HepG2 (cell line): Measurements from ENCODE around the gene CEL.

Experiments
- CREB1 ChIP-seq, 2 experiments: fragments of 450-650 bp in 1 of 2; IDR thresholded peaks; 2 replicates each; pipeline ENCODE4 v1.6.1; 2016 to 2017; ENCODE audit warnings: control low read depth in 1 of 2, mild to moderate bottlenecking in 1 of 2, missing compliant biosample characterization in 1 of 2, missing genetic modification characterization in 1 of 2
- CTCF ChIP-seq: sonication (generic); formaldehyde crosslinking; IDR thresholded peaks from 2 replicates; pipeline ENCODE4 v1.5.0; 2020; ENCODE audit warnings: mild to moderate bottlenecking, missing genetic modification reagents, moderate library complexity
- EP300 ChIP-seq, 3 experiments: sonication (generic) in 1 of 3; formaldehyde crosslinking in 1 of 3; IDR thresholded peaks; 2 replicates each; pipeline versions ENCODE4 v1.5.1 to v1.6.1; 2011 to 2020; ENCODE audit warnings: low read depth in 2 of 3, low read length in 2 of 3, borderline replicate concordance in 1 of 3, improper control_type of control experiment in 1 of 3, mild to moderate bottlenecking in 1 of 3, missing genetic modification reagents in 1 of 3, moderate library complexity in 1 of 3
- FUBP1 ChIP-seq: sonication (generic); formaldehyde crosslinking; IDR thresholded peaks from 2 replicates; pipeline ENCODE4 v1.5.1; 2020; ENCODE audit warnings: missing genetic modification reagents, mild to moderate bottlenecking, borderline replicate concordance
- KLF9 ChIP-seq: IDR thresholded peaks from 2 replicates; pipeline ENCODE4 v1.6.1; 2016; ENCODE audit warnings: low read depth
- PBX2 ChIP-seq: IDR thresholded peaks from 2 replicates; pipeline ENCODE4 v1.6.1; 2016; ENCODE audit warnings: control low read depth
- POLR2A ChIP-seq, 2 experiments: IDR thresholded peaks; 2 replicates each; pipeline ENCODE4 v1.6.1; 2011; ENCODE audit warnings: low read depth in 2 of 2, low read length in 2 of 2, mild to moderate bottlenecking in 1 of 2, moderate library complexity in 1 of 2; ENCODE audit not compliant: insufficient read depth in 1 of 2
- POLR2AphosphoS5 ChIP-seq: IDR thresholded peaks from 2 replicates; pipeline ENCODE4 v1.6.1; 2012; ENCODE audit warnings: low read depth, low read length
- TCF12 ChIP-seq, 2 experiments: fragments of 450-650 bp in 1 of 2; sonication (generic) in 1 of 2; formaldehyde crosslinking in 1 of 2; IDR thresholded peaks; 2 replicates each; pipeline versions ENCODE4 v1.6.1 to v1.8.0; 2017 to 2022; ENCODE audit warnings: antibody characterized with exemption in 1 of 2, mild to moderate bottlenecking in 1 of 2, missing genetic modification reagents in 1 of 2, moderate library complexity in 1 of 2
- TCF7L2 ChIP-seq: IDR thresholded peaks from 2 replicates; pipeline ENCODE4 v1.6.1; 2011; ENCODE audit warnings: mild to moderate bottlenecking, low read depth, low read length, moderate library complexity
- ZFX ChIP-seq: sonication (generic); formaldehyde crosslinking; IDR thresholded peaks from 2 replicates; pipeline ENCODE4 v1.4.0; 2020; ENCODE audit warnings: mild to moderate bottlenecking, low read depth, missing genetic modification reagents, moderate library complexity
- ZNF101 ChIP-seq: sonication (generic); formaldehyde crosslinking; IDR thresholded peaks from 2 replicates; pipeline ENCODE4 v1.4.0; 2020; ENCODE audit warnings: mild to moderate bottlenecking, low read depth, missing genetic modification reagents, borderline replicate concordance
- ZNF879 ChIP-seq: sonication (generic); formaldehyde crosslinking; IDR thresholded peaks from 2 replicates; pipeline ENCODE4 v1.8.1; 2023; ENCODE audit warnings: missing genetic modification reagents
- TF ChIP-seq, protein P1 (sequence below), 2 experiments: IDR thresholded peaks; 2 replicates each; pipeline ENCODE4 v1.6.1; 2011 to 2012; ENCODE audit warnings: low read length in 2 of 2, borderline replicate concordance in 1 of 2, low read depth in 1 of 2, mild to moderate bottlenecking in 1 of 2, moderate library complexity in 1 of 2

DNA sequence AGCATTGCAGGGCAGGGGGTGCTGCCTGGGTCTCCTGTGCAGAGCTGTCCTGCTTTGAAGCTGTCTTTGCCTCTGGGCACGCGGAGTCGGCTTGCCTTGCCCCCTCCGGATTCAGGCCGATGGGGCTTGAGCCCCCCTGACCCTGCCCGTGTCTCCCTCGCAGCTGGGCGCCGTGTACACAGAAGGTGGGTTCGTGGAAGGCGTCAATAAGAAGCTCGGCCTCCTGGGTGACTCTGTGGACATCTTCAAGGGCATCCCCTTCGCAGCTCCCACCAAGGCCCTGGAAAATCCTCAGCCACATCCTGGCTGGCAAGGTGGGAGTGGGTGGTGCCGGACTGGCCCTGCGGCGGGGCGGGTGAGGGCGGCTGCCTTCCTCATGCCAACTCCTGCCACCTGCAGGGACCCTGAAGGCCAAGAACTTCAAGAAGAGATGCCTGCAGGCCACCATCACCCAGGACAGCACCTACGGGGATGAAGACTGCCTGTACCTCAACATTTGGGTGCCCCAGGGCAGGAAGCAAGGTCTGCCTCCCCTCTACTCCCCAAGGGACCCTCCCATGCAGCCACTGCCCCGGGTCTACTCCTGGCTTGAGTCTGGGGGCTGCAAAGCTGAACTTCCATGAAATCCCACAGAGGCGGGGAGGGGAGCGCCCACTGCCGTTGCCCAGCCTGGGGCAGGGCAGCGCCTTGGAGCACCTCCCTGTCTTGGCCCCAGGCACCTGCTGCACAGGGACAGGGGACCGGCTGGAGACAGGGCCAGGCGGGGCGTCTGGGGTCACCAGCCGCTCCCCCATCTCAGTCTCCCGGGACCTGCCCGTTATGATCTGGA lies 2.7 kb downstream of the CEL start:
- TF ChIP-seq KLF9 = no peak
- no peak for TF ChIP-seq TCF7L2
- TF ChIP-seq POLR2AphosphoS5 = no peak
- TF ChIP-seq CREB1 (IDR thresholded peaks at IDR 0.05) = no peak
- TF ChIP-seq CREB1 (CRISPR knock-in tag; IDR thresholded peaks at IDR 0.05) = no peak
- TF ChIP-seq CTCF (CRISPR knock-in tag) = no peak
- no peak for TF ChIP-seq ZFX (CRISPR knock-in tag)
- TF ChIP-seq, protein P1, sequence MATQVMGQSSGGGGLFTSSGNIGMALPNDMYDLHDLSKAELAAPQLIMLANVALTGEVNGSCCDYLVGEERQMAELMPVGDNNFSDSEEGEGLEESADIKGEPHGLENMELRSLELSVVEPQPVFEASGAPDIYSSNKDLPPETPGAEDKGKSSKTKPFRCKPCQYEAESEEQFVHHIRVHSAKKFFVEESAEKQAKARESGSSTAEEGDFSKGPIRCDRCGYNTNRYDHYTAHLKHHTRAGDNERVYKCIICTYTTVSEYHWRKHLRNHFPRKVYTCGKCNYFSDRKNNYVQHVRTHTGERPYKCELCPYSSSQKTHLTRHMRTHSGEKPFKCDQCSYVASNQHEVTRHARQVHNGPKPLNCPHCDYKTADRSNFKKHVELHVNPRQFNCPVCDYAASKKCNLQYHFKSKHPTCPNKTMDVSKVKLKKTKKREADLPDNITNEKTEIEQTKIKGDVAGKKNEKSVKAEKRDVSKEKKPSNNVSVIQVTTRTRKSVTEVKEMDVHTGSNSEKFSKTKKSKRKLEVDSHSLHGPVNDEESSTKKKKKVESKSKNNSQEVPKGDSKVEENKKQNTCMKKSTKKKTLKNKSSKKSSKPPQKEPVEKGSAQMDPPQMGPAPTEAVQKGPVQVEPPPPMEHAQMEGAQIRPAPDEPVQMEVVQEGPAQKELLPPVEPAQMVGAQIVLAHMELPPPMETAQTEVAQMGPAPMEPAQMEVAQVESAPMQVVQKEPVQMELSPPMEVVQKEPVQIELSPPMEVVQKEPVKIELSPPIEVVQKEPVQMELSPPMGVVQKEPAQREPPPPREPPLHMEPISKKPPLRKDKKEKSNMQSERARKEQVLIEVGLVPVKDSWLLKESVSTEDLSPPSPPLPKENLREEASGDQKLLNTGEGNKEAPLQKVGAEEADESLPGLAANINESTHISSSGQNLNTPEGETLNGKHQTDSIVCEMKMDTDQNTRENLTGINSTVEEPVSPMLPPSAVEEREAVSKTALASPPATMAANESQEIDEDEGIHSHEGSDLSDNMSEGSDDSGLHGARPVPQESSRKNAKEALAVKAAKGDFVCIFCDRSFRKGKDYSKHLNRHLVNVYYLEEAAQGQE (IDR thresholded peaks at IDR 0.05; ENCODE audit: borderline replicate concordance in 1 of 2, low read depth in 1 of 2, low read length in 2 of 2) = no peak
- no peak for TF ChIP-seq POLR2A (IDR thresholded peaks at IDR 0.05; ENCODE audit: insufficient read depth in 1 of 2, low read depth in 2 of 2, low read length in 2 of 2)
- no peak for TF ChIP-seq TCF12 (IDR thresholded peaks at IDR 0.05)
- TF ChIP-seq TCF12 (CRISPR knock-in tag; IDR thresholded peaks at IDR 0.05) = no peak
- no peak for TF ChIP-seq FUBP1 (CRISPR knock-in tag)
- no peak for TF ChIP-seq EP300 (IDR thresholded peaks at IDR 0.05; ENCODE audit: low read depth in 2 of 2, low read length in 2 of 2)
- no peak for TF ChIP-seq EP300 (CRISPR knock-in tag; IDR thresholded peaks at IDR 0.05; ENCODE audit: borderline replicate concordance)
- TF ChIP-seq ZNF879 (CRISPR knock-in tag) = no peak
- TF ChIP-seq ZNF101 (CRISPR knock-in tag) = no peak
- no peak for TF ChIP-seq PBX2 (CRISPR knock-in tag)
